ENCODE results near the gene ZNF296.

ZNF296 gene

GRCh38 chr19:45037393-45038169 is 38.7 kb downstream of the ZNF296 start:
- peak overlapping the region; percentile 76 for H3K4me3 Mint-ChIP-seq
- no peaks in the 10 kb centered on the region for H3K9me3 Mint-ChIP-seq
- no peak overlapping the region for H3K27ac Mint-ChIP-seq
- H3K4me1 Mint-ChIP-seq: peaks cover 31% of the 10 kb centered on the region
- no peaks in the 10 kb centered on the region for H3K27me3 Mint-ChIP-seq
- H3K36me3 Mint-ChIP-seq: peaks cover 26% of the 10 kb centered on the region

- Mint-ChIP-seq H3K27me3 (no peaks in the 10 kb centered on the region), H3K36me3 (peaks cover 19% of the 10 kb centered on the region), H3K9me3 (no peaks in the 10 kb centered on the region), H3K27ac (no peak overlapping the region), H3K4me1 (peaks cover 19% of the 10 kb centered on the region), H3K4me3 (no peak overlapping the region)
Measured at GRCh38 chr19:45035755-45036154, 40.5 kb downstream of the ZNF296 start.

- no peaks in the 10 kb centered on the region for H3K27me3 Mint-ChIP-seq
- peaks cover 12% of the 10 kb centered on the region for H3K36me3 Mint-ChIP-seq
- H3K4me1 Mint-ChIP-seq: no peaks in the 10 kb centered on the region
- no peaks in the 10 kb centered on the region for H3K9me3 Mint-ChIP-seq
- H3K27ac Mint-ChIP-seq: no peak overlapping the region
- H3K4me3 Mint-ChIP-seq: no peak overlapping the region
Measured at GRCh38 chr19:45032421-45032820, 43.9 kb downstream of the ZNF296 start.

GRCh38 chr19:45030825-45031224 is 45.5 kb downstream of the ZNF296 start:
- no peak overlapping the region for H3K4me3 Mint-ChIP-seq
- H3K27ac Mint-ChIP-seq: no peak overlapping the region
- H3K9me3 Mint-ChIP-seq: no peaks in the 10 kb centered on the region
- H3K27me3 Mint-ChIP-seq: no peaks in the 10 kb centered on the region
- H3K36me3 Mint-ChIP-seq: peaks cover 14% of the 10 kb centered on the region
- H3K4me1 Mint-ChIP-seq: no peaks in the 10 kb centered on the region

- Mint-ChIP-seq H3K36me3 (peaks cover 6% of the 10 kb centered on the region), H3K27me3 (no peaks in the 10 kb centered on the region), H3K4me3 (no peak overlapping the region), H3K4me1 (no peaks in the 10 kb centered on the region), H3K27ac (no peak overlapping the region), H3K9me3 (no peaks in the 10 kb centered on the region)
Measured at GRCh38 chr19:45027371-45027770, 48.9 kb downstream of the ZNF296 start.

- H3K36me3 Mint-ChIP-seq: peaks cover 3% of the 10 kb centered on the region
- H3K4me3 Mint-ChIP-seq: no peak overlapping the region
Measured at GRCh38 chr19:45025264-45025663, 51.0 kb downstream of the ZNF296 start.

DNA sequence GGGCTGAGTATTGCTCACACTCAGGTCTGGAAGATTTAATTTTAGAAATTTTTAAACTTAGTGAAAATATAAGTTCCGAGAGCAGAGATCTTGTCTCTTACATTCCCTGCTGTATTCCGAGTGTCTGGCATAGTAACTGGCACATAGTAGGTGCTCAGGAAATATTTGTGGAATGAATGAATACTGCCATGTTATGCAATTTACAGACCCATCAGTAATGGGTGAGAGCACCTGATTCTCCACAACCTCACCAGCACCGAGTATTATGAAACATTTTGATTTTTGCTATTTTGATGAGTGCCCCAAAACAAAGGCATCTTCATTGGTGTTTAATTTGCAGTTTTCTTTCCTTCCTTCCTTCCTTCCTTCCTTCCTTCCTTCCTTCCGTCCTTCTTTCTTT is 53.2 kb downstream of the ZNF296 start:
- H3K27ac Mint-ChIP-seq: peak overlapping the region; percentile 65
- no peaks in the 10 kb centered on the region for H3K27me3 Mint-ChIP-seq
- H3K9me3 Mint-ChIP-seq: no peaks in the 10 kb centered on the region
- H3K4me1 Mint-ChIP-seq: no peaks in the 10 kb centered on the region
- H3K36me3 Mint-ChIP-seq: peaks cover 3% of the 10 kb centered on the region
- no peak overlapping the region for H3K4me3 Mint-ChIP-seq

More at GRCh38 chr19:45025264-45025663, 51.0 kb downstream of the ZNF296 start:
- Mint-ChIP-seq H3K27ac (no peak overlapping the region), H3K9me3 (no peaks in the 10 kb centered on the region), H3K4me1 (no peaks in the 10 kb centered on the region), H3K27me3 (no peaks in the 10 kb centered on the region)

DNA sequence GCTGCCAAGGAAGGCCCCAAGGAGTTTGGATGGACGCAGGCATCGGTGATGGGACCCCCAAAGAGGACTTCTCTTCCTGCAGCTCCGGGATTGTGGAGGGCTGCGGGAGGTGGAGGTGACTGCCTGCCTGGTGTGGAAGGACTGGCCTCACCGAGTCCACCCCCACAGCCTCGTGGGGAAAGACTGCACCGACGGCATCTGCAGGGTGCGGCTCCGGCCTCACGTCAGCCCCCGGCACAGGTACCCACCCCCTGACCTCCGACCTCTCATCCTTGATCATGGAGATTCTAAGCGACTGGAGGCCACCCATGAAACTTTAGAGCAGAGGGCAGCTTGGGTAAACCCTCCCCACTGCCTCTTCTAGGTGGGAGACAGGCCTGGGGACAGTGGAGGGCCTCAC is 54.3 kb downstream of the ZNF296 start:
- Mint-ChIP-seq H3K27ac (no peak overlapping the region), H3K4me1 (peaks cover under 1% of the 10 kb centered on the region), H3K4me3 (no peak overlapping the region), H3K36me3 (peaks cover 3% of the 10 kb centered on the region), H3K27me3 (no peaks in the 10 kb centered on the region), H3K9me3 (no peaks in the 10 kb centered on the region)

Measured in activated naive CD4-positive, alpha-beta T cell treated with anti-CD3 and anti-CD28 coated beads, Interleukin-2, amount 50 U/mL, for 24 hours (primary cell).